PFSK-1 (cell line): Measurements from ENCODE around the gene LRRC7.

Experiments used
- FOXP2 ChIP-seq: optimal IDR thresholded peaks from 2 replicates; pipeline ENCODE3; 2011; ENCODE audit warnings: borderline replicate concordance, control low read depth, inconsistent platforms; ENCODE audit not compliant: insufficient read depth; ENCODE audit errors: extremely low read length, extremely low read depth
- POLR2AphosphoS5 ChIP-seq: IDR thresholded peaks from 2 replicates; pipeline ENCODE4 v1.6.1; 2012; ENCODE audit warnings: low read depth, mild to moderate bottlenecking, control low read depth, low read length, moderate library complexity
- REST ChIP-seq, 2 experiments: IDR thresholded peaks; 2 replicates each; pipeline versions ENCODE4 v1.6.1 to v1.8.0; 2011 to 2012; ENCODE audit warnings: low read depth in 2 of 2, low read length in 2 of 2, control low read depth in 1 of 2, inconsistent platforms in 1 of 2, mild to moderate bottlenecking in 1 of 2, moderate library complexity in 1 of 2; ENCODE audit not compliant: insufficient read depth in 1 of 2
- SIN3A ChIP-seq: IDR thresholded peaks from 2 replicates; pipeline ENCODE4 v1.6.1; 2012; ENCODE audit warnings: mild to moderate bottlenecking, low read length, moderate library complexity, borderline replicate concordance; ENCODE audit not compliant: insufficient read depth
- TAF1 ChIP-seq: IDR thresholded peaks from 2 replicates; pipeline ENCODE4 v1.6.1; 2012; ENCODE audit warnings: low read length, control low read depth, borderline replicate concordance; ENCODE audit not compliant: insufficient read depth

LRRC7 gene

GRCh38 chr1:69679965-69680364 is 112.2 kb downstream of the LRRC7 start:
- TF ChIP-seq FOXP2 = no peak
- TF ChIP-seq SIN3A = no peak
- no peak for TF ChIP-seq REST (IDR thresholded peaks at IDR 0.05; ENCODE audit: insufficient read depth in 1 of 2, low read depth in 2 of 2, low read length in 2 of 2)
- no peak for TF ChIP-seq POLR2AphosphoS5
- no peak for TF ChIP-seq TAF1

GRCh38 chr1:69686367-69686984 is 118.8 kb downstream of the LRRC7 start:
- TF ChIP-seq POLR2AphosphoS5 (no peak), TAF1 (no peak), REST (IDR thresholded peaks at IDR 0.05; ENCODE audit: insufficient read depth in 1 of 2, low read depth in 2 of 2, low read length in 2 of 2) (no peak), FOXP2 (no peak), SIN3A (no peak)

- TF ChIP-seq REST (IDR thresholded peaks at IDR 0.05; ENCODE audit: insufficient read depth in 1 of 2, low read depth in 2 of 2, low read length in 2 of 2) (no peak), POLR2AphosphoS5 (no peak), SIN3A (no peak), FOXP2 (no peak), TAF1 (no peak)
Measured at GRCh38 chr1:69688193-69688592, 120.5 kb downstream of the LRRC7 start.

- no peak for TF ChIP-seq SIN3A
- no peak for TF ChIP-seq POLR2AphosphoS5
- no peak for TF ChIP-seq TAF1
- no peak for TF ChIP-seq FOXP2
- TF ChIP-seq REST (IDR thresholded peaks at IDR 0.05; ENCODE audit: insufficient read depth in 1 of 2, low read depth in 2 of 2, low read length in 2 of 2) = no peak
Measured at GRCh38 chr1:69691179-69691578, 123.5 kb downstream of the LRRC7 start.

GRCh38 chr1:69693921-69694675 is 126.4 kb downstream of the LRRC7 start:
- no peak for TF ChIP-seq POLR2AphosphoS5
- no peak for TF ChIP-seq SIN3A
